Psoas muscle (tissue), 8 donors: ENCODE measurements around the gene OLFM3. TPM values are rescaled to one million over a fixed set of nuclear protein-coding genes. Genes with fewer than 3 reads are reported as not detected.

Source experiments
- ATAC-seq, 4 donors: fragments of 200-7000 bp; cut with Tn5 transposase; one replicate each; pipeline ENCODE4 v1.9.1; 2020; ENCODE audit warnings: moderate library complexity in 3 of 4, mild to moderate bottlenecking in 2 of 4
- DNase-seq, 2 donors: peaks; one replicate each; pipeline ENCODE4 v3.0.0-alpha.2; 2020
- H3K27ac ChIP-seq: fragments of 200-600 bp; one replicate; pipeline ENCODE4 v1.8.0; 2022
- H3K27me3 ChIP-seq, 3 donors: fragments of 200-600 bp in 1 of 3; one replicate each; pipeline versions ENCODE4 v1.6.1 to v1.8.0; 2013 to 2022; ENCODE audit warnings: low read length in 2 of 3, mild to moderate bottlenecking in 2 of 3, moderate library complexity in 1 of 3; ENCODE audit not compliant: insufficient read depth in 3 of 3
- H3K36me3 ChIP-seq, 2 donors: fragments of 200-600 bp in 1 of 2; one replicate each; pipeline versions ENCODE4 v1.6.1 to v1.8.0; 2013 to 2022; ENCODE audit warnings: low read depth in 1 of 2, mild to moderate bottlenecking in 1 of 2, moderate library complexity in 1 of 2; ENCODE audit not compliant: insufficient read depth in 1 of 2
- H3K4me1 ChIP-seq: fragments of 200-600 bp; one replicate; pipeline ENCODE4 v1.8.0; 2022
- H3K4me3 ChIP-seq: fragments of 200-600 bp; one replicate; pipeline ENCODE4 v1.8.0; 2022; ENCODE audit warnings: mild to moderate bottlenecking
- H3K9me3 ChIP-seq: fragments of 200-600 bp; one replicate; pipeline ENCODE4 v1.8.0; 2022
- WGBS, 3 donors: extraction: QIAGEN DNeasy Blood & Tissue Kit; methylation state at CpG; one replicate each; pipeline versions ENCODE4 v1.1.6 to v1.1.7; 2013; 5-methylcytosine and 5-hydroxymethylcytosine counted together
- intact Hi-C, 2 donors: fragments of 100-400 bp; cut with DNase I; formaldehyde crosslinking; loops; one replicate each; pipeline versions ENCODE4 v1.11.0 to v1.14.2; 2022
- polyA plus RNA-seq, 3 donors: library from polyadenylated mRNA; stranded (reverse); fragments of 200-250 nt; gene quantifications; one replicate each; pipeline ENCODE4 v1.2.3, GENCODE V29; 2013
- total RNA-seq, 4 donors: library from RNA; stranded (reverse); fragmentation: NEBNext Ultra II Directional in 2 of 4; extraction: Animal tissue kit (Norgen Biotek cat#: 25700) in 2 of 4; gene quantifications; one replicate each; pipeline versions ENCODE4 v1.2.1 to v1.2.4, GENCODE V29; 2021 to 2023
- TF ChIP-seq, protein P1 (sequence below): fragments of 200-600 bp; IDR thresholded peaks from one replicate; pipeline ENCODE4 v1.8.0; 2022; ENCODE audit warnings: antibody characterized with exemption
- donor health status: healthy with polysubstance abuse.
- donor health status: DM: no; HTN: no; CAD: no; lungs with moderate emphysema.
- donor health status: Bipolar disorder and iron deficiency.
- donor health status: healthy.
- donor health status: DM: yes; HTN: yes; CAD: no.
- donor health status: DM: no; HTN: no; CAD: no.
- donor health status: DM: no; HTN: no; CAD: no.
- donor health status: DM: yes; HTN: yes; CAD: no.

The OLFM3 gene
- total and polyA plus RNA-seq, 7 donors: 0.01 TPM; not detected in 6

DNA sequence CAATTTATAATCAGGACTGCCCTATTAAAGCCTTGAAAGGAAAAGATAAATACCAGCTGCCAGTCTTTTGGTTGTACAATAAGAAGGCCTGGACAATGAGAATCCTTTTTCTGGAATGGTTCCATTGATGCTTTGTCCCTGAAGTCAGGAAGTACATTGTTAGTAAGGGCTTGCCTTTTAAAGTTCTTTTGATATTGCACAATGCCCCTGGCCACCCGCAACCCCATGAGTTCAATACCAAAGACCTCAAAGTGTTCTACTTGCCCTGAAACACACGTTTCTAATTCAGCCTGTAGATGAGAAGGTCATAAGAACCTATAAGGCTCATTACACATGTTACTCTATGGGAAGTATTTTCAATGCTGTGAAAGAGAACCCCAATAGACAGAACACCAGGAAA is 112.1 kb downstream of the OLFM3 start:
- no peak for ATAC-seq
- Histone ChIP-seq H3K27ac (no peak overlapping the region), H3K36me3 (no peaks in the 10 kb centered on the region), H3K27me3 (no peaks in the 10 kb centered on the region), H3K4me1 (no peaks in the 10 kb centered on the region), H3K9me3 (no peaks in the 10 kb centered on the region), H3K4me3 (no peak overlapping the region)
- WGBS, 3 donors: 69 to 70% (median 69%) methylated on average over 2 of the region's 2 CpGs
- intact Hi-C loops: no loop called here
- DNase-seq: no peak
- TF ChIP-seq, protein P1, sequence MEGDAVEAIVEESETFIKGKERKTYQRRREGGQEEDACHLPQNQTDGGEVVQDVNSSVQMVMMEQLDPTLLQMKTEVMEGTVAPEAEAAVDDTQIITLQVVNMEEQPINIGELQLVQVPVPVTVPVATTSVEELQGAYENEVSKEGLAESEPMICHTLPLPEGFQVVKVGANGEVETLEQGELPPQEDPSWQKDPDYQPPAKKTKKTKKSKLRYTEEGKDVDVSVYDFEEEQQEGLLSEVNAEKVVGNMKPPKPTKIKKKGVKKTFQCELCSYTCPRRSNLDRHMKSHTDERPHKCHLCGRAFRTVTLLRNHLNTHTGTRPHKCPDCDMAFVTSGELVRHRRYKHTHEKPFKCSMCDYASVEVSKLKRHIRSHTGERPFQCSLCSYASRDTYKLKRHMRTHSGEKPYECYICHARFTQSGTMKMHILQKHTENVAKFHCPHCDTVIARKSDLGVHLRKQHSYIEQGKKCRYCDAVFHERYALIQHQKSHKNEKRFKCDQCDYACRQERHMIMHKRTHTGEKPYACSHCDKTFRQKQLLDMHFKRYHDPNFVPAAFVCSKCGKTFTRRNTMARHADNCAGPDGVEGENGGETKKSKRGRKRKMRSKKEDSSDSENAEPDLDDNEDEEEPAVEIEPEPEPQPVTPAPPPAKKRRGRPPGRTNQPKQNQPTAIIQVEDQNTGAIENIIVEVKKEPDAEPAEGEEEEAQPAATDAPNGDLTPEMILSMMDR: no peak

DNA sequence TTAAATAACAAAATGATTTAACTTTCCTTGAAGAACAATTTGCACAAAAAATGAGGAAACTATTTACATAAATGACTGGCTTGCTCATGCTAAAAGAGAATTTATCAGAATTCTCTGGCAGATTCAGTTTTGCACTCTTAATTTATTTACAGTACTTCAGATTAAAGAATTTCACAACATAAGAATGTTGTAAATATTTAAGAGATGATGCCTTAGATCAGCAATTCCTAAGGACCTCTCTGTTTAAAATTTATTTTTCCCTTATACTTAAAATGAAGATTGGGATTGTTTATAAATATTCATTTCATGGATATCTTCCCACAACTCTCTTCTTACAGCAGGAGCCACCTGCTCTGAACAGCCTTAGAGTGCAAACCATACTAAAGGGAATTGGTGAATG is 120.8 kb downstream of the OLFM3 start:
- Histone ChIP-seq H3K36me3 (no peaks in the 10 kb centered on the region), H3K4me3 (no peak overlapping the region), H3K4me1 (no peaks in the 10 kb centered on the region), H3K27me3 (no peaks in the 10 kb centered on the region), H3K9me3 (no peaks in the 10 kb centered on the region), H3K27ac (no peak overlapping the region)
- no peak for DNase-seq
- no peak for ATAC-seq
- intact Hi-C loops: no loop called here
- TF ChIP-seq, protein P1: no peak

DNA sequence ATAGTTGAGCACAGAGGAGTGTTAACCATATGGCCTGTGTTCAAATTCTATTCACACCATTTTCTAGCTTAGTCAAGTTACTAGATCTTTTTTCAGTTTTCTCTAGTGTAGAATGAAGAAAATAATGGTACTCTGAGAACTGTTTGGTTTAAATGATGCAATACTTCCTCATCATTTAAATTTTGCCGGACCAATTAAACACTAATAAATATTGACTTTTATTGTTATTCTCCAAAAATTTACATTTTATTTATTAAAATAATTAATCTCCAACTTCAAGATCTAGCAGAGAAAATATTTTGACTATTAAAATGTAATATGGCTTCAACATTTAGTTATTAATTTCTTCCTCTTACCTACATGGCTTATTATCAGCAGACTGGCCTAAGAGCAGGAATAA is 123.1 kb downstream of the OLFM3 start:
- whole genome bisulfite sequencing, 3 donors: 93 to 100% (median 94%) methylated on average over 1 of the region's 1 CpG
- intact Hi-C loops: no loop called here
- TF ChIP-seq, protein P1: no peak

DNA sequence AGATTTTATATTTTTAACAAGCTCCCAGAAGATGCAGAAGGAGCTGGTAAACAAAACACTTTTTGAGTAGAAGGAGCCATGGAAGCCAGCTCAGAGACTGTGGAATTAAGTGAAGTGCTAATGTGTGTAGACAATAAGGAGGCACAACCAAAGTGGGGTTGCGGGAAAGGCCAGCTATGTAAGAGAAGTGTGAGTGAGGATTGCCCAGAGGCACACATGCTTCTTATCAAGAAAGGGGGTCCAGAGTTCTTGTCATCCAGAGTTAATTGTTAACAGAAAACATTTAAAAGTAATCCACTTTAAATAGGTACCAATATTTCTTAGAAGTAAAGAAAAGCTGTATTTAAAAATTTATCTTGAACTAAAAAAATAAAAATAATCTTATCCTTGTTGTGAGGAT is 136.8 kb downstream of the OLFM3 start:
- ATAC-seq (no peak), DNase-seq (no peak)
- Histone ChIP-seq H3K4me3 (no peak overlapping the region), H3K4me1 (no peaks in the 10 kb centered on the region), H3K36me3 (no peaks in the 10 kb centered on the region), H3K27me3 (peaks cover 0 to 3% (median 0%) of the 10 kb centered on the region in 3 donors), H3K27ac (no peak overlapping the region), H3K9me3 (no peaks in the 10 kb centered on the region)
- TF ChIP-seq, protein P1: no peak
- 93 to 96% (median 95%) methylated on average over 1 of the region's 1 CpG for WGBS, 3 donors
- intact Hi-C loops: no loop called here

More for the DNA sequence above, 123.1 kb downstream of the OLFM3 start:
- DNase-seq (no peak), ATAC-seq (no peak)
- Histone ChIP-seq H3K27ac (no peak overlapping the region), H3K36me3 (no peaks in the 10 kb centered on the region), H3K27me3 (no peaks in the 10 kb centered on the region), H3K4me3 (no peak overlapping the region), H3K4me1 (no peaks in the 10 kb centered on the region), H3K9me3 (no peaks in the 10 kb centered on the region)

DNA sequence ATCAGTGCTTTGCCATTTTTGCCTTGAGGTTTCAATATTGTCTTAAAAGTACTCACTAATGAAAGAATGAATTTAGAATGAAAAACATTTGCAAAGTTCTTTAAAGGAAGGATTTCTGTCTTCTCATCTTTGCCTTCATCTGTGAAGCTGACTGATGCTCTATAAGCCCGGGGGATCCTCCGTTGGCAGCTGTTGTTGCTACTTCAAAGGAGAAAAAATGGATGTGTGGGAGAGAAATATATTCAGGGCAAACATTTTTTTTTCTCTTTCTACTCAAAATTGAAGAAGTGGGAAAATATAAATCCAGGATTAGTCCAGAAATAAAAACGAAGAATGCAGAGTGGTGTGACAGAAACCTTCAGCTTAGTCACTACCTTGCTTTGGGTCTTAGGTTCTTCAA is 142.5 kb downstream of the OLFM3 start:
- Histone ChIP-seq H3K36me3 (no peaks in the 10 kb centered on the region), H3K4me1 (no peaks in the 10 kb centered on the region), H3K27ac (no peak overlapping the region), H3K27me3 (peaks cover 0 to 3% (median 0%) of the 10 kb centered on the region in 3 donors), H3K4me3 (no peak overlapping the region), H3K9me3 (no peaks in the 10 kb centered on the region)
- 64 to 68% (median 65%) methylated on average over 3 of the region's 3 CpGs for WGBS, 3 donors
- intact Hi-C loops: no loop called here
- DNase-seq: no peak
- no peak for ATAC-seq
- TF ChIP-seq, protein P1: no peak
